Progenitor cell of endocrine pancreas (in vitro differentiated cells): Measurements from ENCODE around the gene PRTN3. TPM values are rescaled to one million over a fixed set of nuclear protein-coding genes. Genes with fewer than 3 reads are reported as not detected.

Experiments
- DNase-seq: peaks from one replicate; pipeline ENCODE4 v3.0.0; 2021; ENCODE audit warnings: low spot score; ENCODE audit not compliant: unreplicated experiment
- H3K27ac Mint-ChIP-seq: 2 replicates; pipeline ENCODE4 v1.8.0; 2021; ENCODE audit warnings: mild to moderate bottlenecking, moderate library complexity, mixed read lengths
- H3K27me3 Mint-ChIP-seq: 2 replicates; pipeline ENCODE4 v1.8.0; 2021; ENCODE audit warnings: mixed read lengths
- H3K36me3 Mint-ChIP-seq: 2 replicates; pipeline ENCODE4 v1.8.0; 2022; ENCODE audit warnings: mixed read lengths; ENCODE audit not compliant: insufficient read depth
- H3K4me1 Mint-ChIP-seq: 2 replicates; pipeline ENCODE4 v1.8.0; 2021; ENCODE audit warnings: low read depth, mixed read lengths
- H3K4me3 Mint-ChIP-seq: 2 replicates; pipeline ENCODE4 v1.8.0; 2021; ENCODE audit warnings: low read depth, mild to moderate bottlenecking, moderate library complexity, mixed read lengths
- H3K9me3 Mint-ChIP-seq: 2 replicates; pipeline ENCODE4 v1.8.0; 2021; ENCODE audit warnings: low read depth, mixed read lengths
- CTCF ChIP-seq: fragments of 200-600 bp; sonication (generic); IDR thresholded peaks from one replicate; pipeline ENCODE4 v1.5.0; 2021; ENCODE audit warnings: antibody characterized with exemption, mild to moderate bottlenecking; ENCODE audit not compliant: unreplicated experiment
- total RNA-seq: library from RNA; stranded (reverse); gene quantifications from 2 replicates; pipeline ENCODE4 v1.2.1, GENCODE V29; 2021

PRTN3 gene
- total RNA-seq, 1 donor from 2014 or later, result not detected

GRCh38 chr19:801861-802497 is 38.8 kb upstream of the PRTN3 start:
- Mint-ChIP-seq H3K27ac (peak overlapping the region; percentile 94), H3K4me1 (peaks cover 32% of the 10 kb centered on the region), H3K9me3 (no peaks in the 10 kb centered on the region), H3K27me3 (no peaks in the 10 kb centered on the region), H3K4me3 (no peak overlapping the region), H3K36me3 (peaks cover 16% of the 10 kb centered on the region)
- TF ChIP-seq CTCF, result no peak
- DNase-seq, result no peak

- Mint-ChIP-seq H3K36me3 (peaks cover 22% of the 10 kb centered on the region), H3K27me3 (no peaks in the 10 kb centered on the region), H3K4me3 (peak overlapping the region; percentile 40), H3K27ac (peak overlapping the region; percentile 94), H3K9me3 (no peaks in the 10 kb centered on the region), H3K4me1 (peaks cover 35% of the 10 kb centered on the region)
- no peak for TF ChIP-seq CTCF
- DNase-seq, result no peak
These were observed 38.2 kb upstream of the PRTN3 start for GRCh38 chr19:802498-803098.

- peaks cover 26% of the 10 kb centered on the region for H3K36me3 Mint-ChIP-seq
These were observed 37.7 kb upstream of the PRTN3 start for GRCh38 chr19:803099-803561.

GRCh38 chr19:803686-804418 is 36.9 kb upstream of the PRTN3 start:
- H3K4me3 Mint-ChIP-seq, result no peak overlapping the region
- DNase-seq, result no peak
- H3K9me3 Mint-ChIP-seq, result no peaks in the 10 kb centered on the region
- TF ChIP-seq CTCF, result no peak
- H3K27me3 Mint-ChIP-seq, result no peaks in the 10 kb centered on the region
- H3K36me3 Mint-ChIP-seq, result peaks cover 26% of the 10 kb centered on the region
- peak overlapping the region; percentile 74 for H3K27ac Mint-ChIP-seq
- peaks cover 35% of the 10 kb centered on the region for H3K4me1 Mint-ChIP-seq

More at GRCh38 chr19:803099-803561, 37.7 kb upstream of the PRTN3 start:
- Mint-ChIP-seq H3K27ac (peak overlapping the region; percentile 74), H3K9me3 (no peaks in the 10 kb centered on the region), H3K27me3 (no peaks in the 10 kb centered on the region), H3K4me3 (no peak overlapping the region), H3K4me1 (peaks cover 35% of the 10 kb centered on the region)
- no peak for TF ChIP-seq CTCF
- no peak for DNase-seq

GRCh38 chr19:804419-805165 is 36.2 kb upstream of the PRTN3 start:
- no peak for TF ChIP-seq CTCF
- peaks cover 24% of the 10 kb centered on the region for H3K36me3 Mint-ChIP-seq
- H3K4me3 Mint-ChIP-seq, result no peak overlapping the region
- no peak overlapping the region for H3K27ac Mint-ChIP-seq
- no peaks in the 10 kb centered on the region for H3K9me3 Mint-ChIP-seq
- peaks cover 28% of the 10 kb centered on the region for H3K4me1 Mint-ChIP-seq
- H3K27me3 Mint-ChIP-seq, result no peaks in the 10 kb centered on the region
- no peak for DNase-seq
